ENCODE results near the gene RAB11FIP4. TPM values are rescaled to one million over a fixed set of nuclear protein-coding genes. Genes with fewer than 3 reads are reported as not detected.

The RAB11FIP4 gene
- total and polyA plus RNA-seq, 10 of the 15 experiments (the other 5 are each of a cell fraction or from before 2014, with no cell fraction given), result 1.4 to 27.0 (median 17.6) TPM

DNA sequence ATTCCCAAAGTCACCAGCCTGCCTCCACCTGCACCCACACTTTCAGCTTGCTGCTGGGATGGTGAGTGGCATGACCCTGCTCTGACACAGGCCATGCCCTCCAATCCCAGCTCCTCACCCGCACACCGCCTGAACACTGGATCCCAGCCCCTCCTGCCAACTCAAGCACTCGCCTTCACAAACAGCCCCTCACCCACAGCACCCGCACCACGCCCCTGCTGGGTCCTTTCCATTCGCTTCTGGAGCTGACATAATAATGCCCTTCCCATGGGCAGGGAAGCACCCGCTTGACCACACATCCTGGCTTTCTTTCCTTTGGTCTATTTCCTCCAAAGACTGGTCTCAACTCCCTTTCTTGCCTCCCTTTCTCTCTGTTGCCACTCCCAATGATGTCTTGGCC is 57.6 kb downstream of the RAB11FIP4 start:
- in situ Hi-C loops (cut with MboI) (no loop called here), intact Hi-C loops (cut with micrococcal nuclease; ENCODE audit: unreplicated experiment) (no loop called here)
- WGBS (ENCODE audit: insufficient coverage, insufficient replicate concordance, low lambda C conversion rate, missing lambda C conversion rate), result 48% methylated on average over 6 of the region's 7 CpGs
- H3K4me2 ChIP-seq (ENCODE audit: control insufficient read depth, insufficient read depth), result no peak overlapping the region
- H2AFZ ChIP-seq (ENCODE audit: control insufficient read depth, low read depth, low read length), result no peak overlapping the region
- no peaks in the 10 kb centered on the region for H3K27me3 ChIP-seq (replicated peaks in 1 of 2; ENCODE audit: control insufficient read depth in 2 of 2, insufficient read depth in 2 of 2, low read length in 1 of 2)
- no peaks in the 10 kb centered on the region for H4K20me1 ChIP-seq (ENCODE audit: control insufficient read depth, insufficient read depth)
- no peaks in the 10 kb centered on the region for H3K36me3 ChIP-seq (ENCODE audit: control insufficient read depth in 2 of 2, insufficient read depth in 2 of 2, low read length in 1 of 2)
- H3K4me3 ChIP-seq, result no peak overlapping the region
- H3K4me1 ChIP-seq (ENCODE audit: control insufficient read depth, insufficient read depth, low read length), result peaks cover 7% of the 10 kb centered on the region
- CTCF ChIA-PET, result interaction anchor here (1.0 kb wide), 1 partner anchor 69 kb away, joined by 3 read pairs; no protein-coding TSS in a partner anchor
- no peak for ATAC-seq
- H3K27ac ChIP-seq (ENCODE audit: control insufficient read depth, insufficient read depth), result no peak overlapping the region
- no peaks in the 10 kb centered on the region for H3K79me2 ChIP-seq (ENCODE audit: control insufficient read depth, insufficient read depth, low read length)
- DNase-seq (ENCODE audit: low read depth, low spot score), result no peak
- H3K9me3 ChIP-seq (replicated peaks; ENCODE audit: control insufficient read depth, insufficient read depth, low read length), result no peaks in the 10 kb centered on the region
- no peak overlapping the region for H3K9ac ChIP-seq (ENCODE audit: control insufficient read depth, insufficient read depth, low read length)
- POLR2A ChIA-PET, result no interaction called here
- no TSS peak for BruUV-seq (replicated peaks)
- FAIRE-seq, result no peak
- SMC1A ChIA-PET (ENCODE audit: uncharacterized antibody, unreplicated experiment), result interaction anchor here (1.2 to 1.4 kb wide), 2 partner anchors 12 to 75 kb away, joined by 3 to 4 read pairs; no protein-coding TSS in a partner anchor
- RAD21 ChIA-PET (ENCODE audit: unreplicated experiment), result interaction anchor here (0.7 kb wide), 1 partner anchor 9 kb away, joined by 3 read pairs; no protein-coding TSS in a partner anchor
- TF ChIP-seq JUNB (IDR thresholded peaks at IDR 0.05), result no peak
- TF ChIP-seq STAT1 (conservative IDR thresholded peaks at IDR 0.05), result no peak
- TF ChIP-seq CBX3 (IDR thresholded peaks at IDR 0.05; ENCODE audit: borderline replicate concordance, low read depth), result no peak
- TF ChIP-seq, protein P1, sequence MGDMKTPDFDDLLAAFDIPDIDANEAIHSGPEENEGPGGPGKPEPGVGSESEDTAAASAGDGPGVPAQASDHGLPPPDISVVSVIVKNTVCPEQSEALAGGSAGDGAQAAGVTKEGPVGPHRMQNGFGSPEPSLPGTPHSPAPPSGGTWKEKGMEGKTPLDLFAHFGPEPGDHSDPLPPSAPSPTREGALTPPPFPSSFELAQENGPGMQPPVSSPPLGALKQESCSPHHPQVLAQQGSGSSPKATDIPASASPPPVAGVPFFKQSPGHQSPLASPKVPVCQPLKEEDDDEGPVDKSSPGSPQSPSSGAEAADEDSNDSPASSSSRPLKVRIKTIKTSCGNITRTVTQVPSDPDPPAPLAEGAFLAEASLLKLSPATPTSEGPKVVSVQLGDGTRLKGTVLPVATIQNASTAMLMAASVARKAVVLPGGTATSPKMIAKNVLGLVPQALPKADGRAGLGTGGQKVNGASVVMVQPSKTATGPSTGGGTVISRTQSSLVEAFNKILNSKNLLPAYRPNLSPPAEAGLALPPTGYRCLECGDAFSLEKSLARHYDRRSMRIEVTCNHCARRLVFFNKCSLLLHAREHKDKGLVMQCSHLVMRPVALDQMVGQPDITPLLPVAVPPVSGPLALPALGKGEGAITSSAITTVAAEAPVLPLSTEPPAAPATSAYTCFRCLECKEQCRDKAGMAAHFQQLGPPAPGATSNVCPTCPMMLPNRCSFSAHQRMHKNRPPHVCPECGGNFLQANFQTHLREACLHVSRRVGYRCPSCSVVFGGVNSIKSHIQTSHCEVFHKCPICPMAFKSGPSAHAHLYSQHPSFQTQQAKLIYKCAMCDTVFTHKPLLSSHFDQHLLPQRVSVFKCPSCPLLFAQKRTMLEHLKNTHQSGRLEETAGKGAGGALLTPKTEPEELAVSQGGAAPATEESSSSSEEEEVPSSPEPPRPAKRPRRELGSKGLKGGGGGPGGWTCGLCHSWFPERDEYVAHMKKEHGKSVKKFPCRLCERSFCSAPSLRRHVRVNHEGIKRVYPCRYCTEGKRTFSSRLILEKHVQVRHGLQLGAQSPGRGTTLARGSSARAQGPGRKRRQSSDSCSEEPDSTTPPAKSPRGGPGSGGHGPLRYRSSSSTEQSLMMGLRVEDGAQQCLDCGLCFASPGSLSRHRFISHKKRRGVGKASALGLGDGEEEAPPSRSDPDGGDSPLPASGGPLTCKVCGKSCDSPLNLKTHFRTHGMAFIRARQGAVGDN (IDR thresholded peaks at IDR 0.05), result no peak
- TF ChIP-seq DPF2 (IDR thresholded peaks at IDR 0.05), result no peak
- TF ChIP-seq CHD1 (IDR thresholded peaks at IDR 0.05; ENCODE audit: low read depth, low read length), result no peak
- TF ChIP-seq YBX1 (IDR thresholded peaks at IDR 0.05), result no peak
- TF ChIP-seq, protein P2, sequence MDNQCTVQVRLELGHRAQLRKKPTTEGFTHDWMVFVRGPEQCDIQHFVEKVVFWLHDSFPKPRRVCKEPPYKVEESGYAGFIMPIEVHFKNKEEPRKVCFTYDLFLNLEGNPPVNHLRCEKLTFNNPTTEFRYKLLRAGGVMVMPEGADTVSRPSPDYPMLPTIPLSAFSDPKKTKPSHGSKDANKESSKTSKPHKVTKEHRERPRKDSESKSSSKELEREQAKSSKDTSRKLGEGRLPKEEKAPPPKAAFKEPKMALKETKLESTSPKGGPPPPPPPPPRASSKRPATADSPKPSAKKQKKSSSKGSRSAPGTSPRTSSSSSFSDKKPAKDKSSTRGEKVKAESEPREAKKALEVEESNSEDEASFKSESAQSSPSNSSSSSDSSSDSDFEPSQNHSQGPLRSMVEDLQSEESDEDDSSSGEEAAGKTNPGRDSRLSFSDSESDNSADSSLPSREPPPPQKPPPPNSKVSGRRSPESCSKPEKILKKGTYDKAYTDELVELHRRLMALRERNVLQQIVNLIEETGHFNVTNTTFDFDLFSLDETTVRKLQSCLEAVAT (IDR thresholded peaks at IDR 0.05), result no peak
- TF ChIP-seq GABPA (IDR thresholded peaks at IDR 0.05; ENCODE audit: low read depth), result no peak
- TF ChIP-seq ZBED1 (IDR thresholded peaks at IDR 0.05; ENCODE audit: borderline replicate concordance), result no peak
- TF ChIP-seq CEBPB (IDR thresholded peaks at IDR 0.05; ENCODE audit: borderline replicate concordance in 1 of 2, low read depth in 2 of 2, low read length in 2 of 2), result no peak
- TF ChIP-seq TARDBP (IDR thresholded peaks at IDR 0.05; ENCODE audit: borderline replicate concordance), result no peak
- TF ChIP-seq POLR2AphosphoS2 (IDR thresholded peaks at IDR 0.05; ENCODE audit: low read depth, low read length), result no peak
- TF ChIP-seq, protein P3, sequence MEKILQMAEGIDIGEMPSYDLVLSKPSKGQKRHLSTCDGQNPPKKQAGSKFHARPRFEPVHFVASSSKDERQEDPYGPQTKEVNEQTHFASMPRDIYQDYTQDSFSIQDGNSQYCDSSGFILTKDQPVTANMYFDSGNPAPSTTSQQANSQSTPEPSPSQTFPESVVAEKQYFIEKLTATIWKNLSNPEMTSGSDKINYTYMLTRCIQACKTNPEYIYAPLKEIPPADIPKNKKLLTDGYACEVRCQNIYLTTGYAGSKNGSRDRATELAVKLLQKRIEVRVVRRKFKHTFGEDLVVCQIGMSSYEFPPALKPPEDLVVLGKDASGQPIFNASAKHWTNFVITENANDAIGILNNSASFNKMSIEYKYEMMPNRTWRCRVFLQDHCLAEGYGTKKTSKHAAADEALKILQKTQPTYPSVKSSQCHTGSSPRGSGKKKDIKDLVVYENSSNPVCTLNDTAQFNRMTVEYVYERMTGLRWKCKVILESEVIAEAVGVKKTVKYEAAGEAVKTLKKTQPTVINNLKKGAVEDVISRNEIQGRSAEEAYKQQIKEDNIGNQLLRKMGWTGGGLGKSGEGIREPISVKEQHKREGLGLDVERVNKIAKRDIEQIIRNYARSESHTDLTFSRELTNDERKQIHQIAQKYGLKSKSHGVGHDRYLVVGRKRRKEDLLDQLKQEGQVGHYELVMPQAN (conservative IDR thresholded peaks at IDR 0.05), result no peak
- no peak for TF ChIP-seq ZNF384 (IDR thresholded peaks at IDR 0.05; ENCODE audit: borderline replicate concordance, low read depth, low read length)
